Measurements from ENCODE around the gene USF1.

DNA sequence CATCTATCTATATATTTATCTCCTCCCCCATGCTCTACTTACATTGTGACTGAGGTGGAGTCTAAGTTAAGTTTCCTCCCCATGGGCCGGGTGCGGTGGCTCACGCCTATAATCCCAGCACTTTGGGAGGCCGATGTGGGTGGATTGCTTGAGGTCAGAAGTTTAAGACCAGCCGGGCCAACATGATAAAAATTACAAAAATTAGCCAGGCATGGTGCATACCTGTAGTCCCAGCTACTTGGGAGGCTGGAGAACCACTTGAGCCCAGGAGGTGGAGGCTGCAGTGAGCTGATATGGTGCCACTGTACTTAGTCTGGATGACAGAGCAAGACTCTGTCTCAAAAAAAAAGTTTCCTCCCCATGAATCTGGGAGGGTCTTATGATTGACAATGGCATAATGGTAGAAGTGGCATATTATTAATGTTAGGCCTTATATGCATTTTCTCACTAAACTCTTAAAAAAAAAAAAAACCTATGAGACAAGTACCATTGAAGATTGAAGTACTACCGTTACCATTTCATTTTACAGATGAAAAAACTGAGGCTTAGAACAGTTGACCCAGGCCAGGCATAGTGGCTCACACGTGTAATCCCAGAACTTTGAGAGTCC, 36.1 kb downstream of the USF1 start:
- TF ChIP-seq, protein P1, sequence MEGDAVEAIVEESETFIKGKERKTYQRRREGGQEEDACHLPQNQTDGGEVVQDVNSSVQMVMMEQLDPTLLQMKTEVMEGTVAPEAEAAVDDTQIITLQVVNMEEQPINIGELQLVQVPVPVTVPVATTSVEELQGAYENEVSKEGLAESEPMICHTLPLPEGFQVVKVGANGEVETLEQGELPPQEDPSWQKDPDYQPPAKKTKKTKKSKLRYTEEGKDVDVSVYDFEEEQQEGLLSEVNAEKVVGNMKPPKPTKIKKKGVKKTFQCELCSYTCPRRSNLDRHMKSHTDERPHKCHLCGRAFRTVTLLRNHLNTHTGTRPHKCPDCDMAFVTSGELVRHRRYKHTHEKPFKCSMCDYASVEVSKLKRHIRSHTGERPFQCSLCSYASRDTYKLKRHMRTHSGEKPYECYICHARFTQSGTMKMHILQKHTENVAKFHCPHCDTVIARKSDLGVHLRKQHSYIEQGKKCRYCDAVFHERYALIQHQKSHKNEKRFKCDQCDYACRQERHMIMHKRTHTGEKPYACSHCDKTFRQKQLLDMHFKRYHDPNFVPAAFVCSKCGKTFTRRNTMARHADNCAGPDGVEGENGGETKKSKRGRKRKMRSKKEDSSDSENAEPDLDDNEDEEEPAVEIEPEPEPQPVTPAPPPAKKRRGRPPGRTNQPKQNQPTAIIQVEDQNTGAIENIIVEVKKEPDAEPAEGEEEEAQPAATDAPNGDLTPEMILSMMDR (IDR thresholded peaks at IDR 0.05), result no peak
- TF ChIP-seq POLR2A (IDR thresholded peaks at IDR 0.05), result no peak

Measured in esophagus squamous epithelium (tissue), 4 donors.